ENCODE results near the gene HSPA12A. TPM values are rescaled to one million over a fixed set of nuclear protein-coding genes. Genes with fewer than 3 reads are reported as not detected.

The HSPA12A gene
- total RNA-seq, 1 donor from 2014 or later, result 5.1 TPM

- intact Hi-C loops (cut with micrococcal nuclease), result no loop called here
- peaks cover 22% of the 10 kb centered on the region for H3K27me3 Mint-ChIP-seq
- CTCF ChIA-PET, result interaction anchor here (1.5 kb wide), 1 partner anchor 19 kb away, joined by 3 read pairs; no protein-coding TSS in a partner anchor
These were observed 27.4 kb upstream of the HSPA12A start for GRCh38 chr10:116769791-116770190.

GRCh38 chr10:116769368-116769767 lies 27.0 kb upstream of the HSPA12A start:
- ATAC-seq (ENCODE audit: low read depth), result no peak
- Mint-ChIP-seq H3K27ac (no peak overlapping the region), H3K27me3 (peaks cover 22% of the 10 kb centered on the region), H3K9me3 (peaks cover 3% of the 10 kb centered on the region), H3K4me1 (no peaks in the 10 kb centered on the region), H3K4me3 (no peak overlapping the region), H3K36me3 (ENCODE audit: low read depth) (no peaks in the 10 kb centered on the region)
- no peak for DNase-seq
- CTCF ChIA-PET, result interaction anchor here (1.5 kb wide), 1 partner anchor 19 kb away, joined by 3 read pairs; no protein-coding TSS in a partner anchor
- TF ChIP-seq CTCF (IDR thresholded peaks at IDR 0.05), result no peak
- POLR2A ChIA-PET, result no interaction called here
- intact Hi-C loops (cut with micrococcal nuclease), result no loop called here

More at GRCh38 chr10:116769791-116770190, 27.4 kb upstream of the HSPA12A start:
- no peak overlapping the region for H3K27ac Mint-ChIP-seq
- no peak for ATAC-seq (ENCODE audit: low read depth)
- no peaks in the 10 kb centered on the region for H3K36me3 Mint-ChIP-seq (ENCODE audit: low read depth)
- POLR2A ChIA-PET, result no interaction called here
- no peak for DNase-seq
- no peak overlapping the region for H3K4me3 Mint-ChIP-seq
- no peak for TF ChIP-seq CTCF (IDR thresholded peaks at IDR 0.05)
- no peaks in the 10 kb centered on the region for H3K4me1 Mint-ChIP-seq
- peaks cover 2% of the 10 kb centered on the region for H3K9me3 Mint-ChIP-seq

GRCh38 chr10:116768786-116769185 lies 26.4 kb upstream of the HSPA12A start:
- H3K36me3 Mint-ChIP-seq (ENCODE audit: low read depth), result no peaks in the 10 kb centered on the region
- H3K27ac Mint-ChIP-seq, result no peak overlapping the region
- H3K27me3 Mint-ChIP-seq, result peaks cover 22% of the 10 kb centered on the region
- no peak for ATAC-seq (ENCODE audit: low read depth)
- intact Hi-C loops (cut with micrococcal nuclease), result no loop called here
- TF ChIP-seq CTCF (IDR thresholded peaks at IDR 0.05), result no peak
- POLR2A ChIA-PET, result no interaction called here
- H3K9me3 Mint-ChIP-seq, result peaks cover 3% of the 10 kb centered on the region
- H3K4me1 Mint-ChIP-seq, result no peaks in the 10 kb centered on the region
- no peak overlapping the region for H3K4me3 Mint-ChIP-seq
- DNase-seq, result no peak
- CTCF ChIA-PET, result no interaction called here

- ATAC-seq (ENCODE audit: low read depth), result no peak
- no peak for DNase-seq
- TF ChIP-seq CTCF (IDR thresholded peaks at IDR 0.05), result no peak
- Mint-ChIP-seq H3K4me1 (no peaks in the 10 kb centered on the region), H3K27me3 (peaks cover 26% of the 10 kb centered on the region), H3K36me3 (ENCODE audit: low read depth) (no peaks in the 10 kb centered on the region), H3K27ac (no peak overlapping the region), H3K9me3 (peaks cover 3% of the 10 kb centered on the region), H3K4me3 (no peak overlapping the region)
- intact Hi-C loops (cut with micrococcal nuclease), result no loop called here
- POLR2A ChIA-PET, result no interaction called here
- CTCF ChIA-PET, result no interaction called here
These were observed 24.7 kb upstream of the HSPA12A start for GRCh38 chr10:116766837-116767634.

GRCh38 chr10:116766241-116766827 lies 24.0 kb upstream of the HSPA12A start:
- POLR2A ChIA-PET, result no interaction called here
- Mint-ChIP-seq H3K27ac (no peak overlapping the region), H3K27me3 (peaks cover 26% of the 10 kb centered on the region), H3K4me3 (no peak overlapping the region), H3K4me1 (no peaks in the 10 kb centered on the region), H3K9me3 (peaks cover 3% of the 10 kb centered on the region), H3K36me3 (ENCODE audit: low read depth) (no peaks in the 10 kb centered on the region)
- CTCF ChIA-PET, result no interaction called here
- no peak for ATAC-seq (ENCODE audit: low read depth)
- no peak for TF ChIP-seq CTCF (IDR thresholded peaks at IDR 0.05)
- intact Hi-C loops (cut with micrococcal nuclease), result no loop called here
- DNase-seq, result no peak
